Keratinocyte (primary cell): ENCODE results near the gene PRXL2B. TPM values are rescaled to one million over a fixed set of nuclear protein-coding genes. Genes with fewer than 3 reads are reported as not detected.
"Not testable (repeated sequence)": the region's sequence is repeated elsewhere in the genome, so short reads cannot be mapped to it uniquely, and the experiment has no call there.

Experiments
- DNase-seq: peaks from one replicate; pipeline ENCODE4 v3.0.0-alpha.2; 2011; ENCODE audit warnings: low read depth, missing footprints, low spot score
- FAIRE-seq: peaks from 2 replicates; lab custom pipeline; 2011; peaks lifted over from hg19 to GRCh38; lab: Jason Lieb, UNC
- H2AFZ ChIP-seq: 2 replicates; pipeline ENCODE4 v1.6.0; 2012; ENCODE audit warnings: low read length, control low read depth, inconsistent platforms; ENCODE audit not compliant: control insufficient read depth
- H3K27ac ChIP-seq: 2 replicates; pipeline ENCODE4 v1.5.1; 2011; ENCODE audit warnings: low read length; ENCODE audit not compliant: control insufficient read depth, insufficient read depth
- H3K27me3 ChIP-seq: 3 replicates; pipeline ENCODE4 v1.6.0; 2011; ENCODE audit warnings: low read length; ENCODE audit not compliant: control insufficient read depth, insufficient read depth; ENCODE audit errors: extremely low read depth
- H3K36me3 ChIP-seq, 2 experiments: 2 replicates in 1 of 2; 3 replicates in 1 of 2; pipeline ENCODE4 v1.5.1; 2011; ENCODE audit warnings: low read length in 2 of 2, mild to moderate bottlenecking in 1 of 2; ENCODE audit not compliant: control insufficient read depth in 2 of 2, insufficient read depth in 2 of 2; ENCODE audit errors: extremely low read depth in 1 of 2
- H3K4me1 ChIP-seq: 3 replicates; pipeline ENCODE4 v1.5.1; 2011; ENCODE audit warnings: low read length; ENCODE audit not compliant: control insufficient read depth, insufficient read depth; ENCODE audit errors: extremely low read depth
- H3K4me2 ChIP-seq: 3 replicates; pipeline ENCODE4 v1.6.0; 2011; ENCODE audit warnings: low read depth, low read length; ENCODE audit not compliant: control insufficient read depth, insufficient read depth; ENCODE audit errors: extremely low read depth
- H3K4me3 ChIP-seq, 3 experiments: fragments of 200-600 bp in 1 of 3; sonication (generic) in 1 of 3; 2 replicates in 2 of 3; 3 replicates in 1 of 3; pipeline ENCODE4 v1.5.1; 2011 to 2016; ENCODE audit warnings: low read length in 3 of 3, mild to moderate bottlenecking in 3 of 3, control low read depth in 2 of 3, inconsistent platforms in 1 of 3, low read depth in 1 of 3, mixed read lengths in 1 of 3, mixed run types in 1 of 3, moderate library complexity in 1 of 3; ENCODE audit not compliant: control insufficient read depth in 2 of 3, insufficient read depth in 2 of 3; ENCODE audit errors: extremely low read depth in 1 of 3
- H3K79me2 ChIP-seq: 2 replicates; pipeline ENCODE4 v1.6.0; 2012; ENCODE audit warnings: low read length; ENCODE audit not compliant: control insufficient read depth, insufficient read depth
- H3K9ac ChIP-seq: 3 replicates; pipeline ENCODE4 v1.6.0; 2011; ENCODE audit warnings: low read length; ENCODE audit not compliant: control insufficient read depth, insufficient read depth; ENCODE audit errors: extremely low read depth
- H3K9me1 ChIP-seq: 3 replicates; pipeline ENCODE4 v1.6.0; 2011; ENCODE audit warnings: low read length; ENCODE audit not compliant: control insufficient read depth, insufficient read depth; ENCODE audit errors: extremely low read depth
- H3K9me3 ChIP-seq: 2 replicates; pipeline ENCODE4 v1.5.1; 2012; ENCODE audit warnings: low read depth, low read length; ENCODE audit not compliant: control insufficient read depth
- H4K20me1 ChIP-seq: 3 replicates; pipeline ENCODE4 v1.6.0; 2011; ENCODE audit warnings: low read length; ENCODE audit not compliant: control insufficient read depth, insufficient read depth; ENCODE audit errors: extremely low read depth
- EZH2 ChIP-seq: IDR thresholded peaks from one replicate; pipeline ENCODE4 v1.6.1; 2012; ENCODE audit warnings: inconsistent platforms, mild to moderate bottlenecking, low read length, moderate library complexity
- dilution Hi-C: fragments of 300-500 bp; cut with MboI; formaldehyde crosslinking; loops from one replicate; pipeline ENCODE4 v1.7.0; 2020; ENCODE audit warnings: low sequenced_read_pairs; ENCODE audit not compliant: extremely low pct_ligation_motif_present
- polyA plus RNA-seq, 5 experiments: library from polyadenylated mRNA; depleted of rRNA in 3 of 5; stranded (reverse) in 3 of 5; stranded (forward) in 1 of 5; unstranded in 1 of 5; fragments of >200 nt; gene quantifications; 1 replicate in 1 of 5; 2 replicates in 3 of 5; 3 replicates in 1 of 5; pipeline versions ENCODE4 v1.2.1 to v1.2.3, GENCODE V29; 2011 to 2012; ENCODE audit warnings: missing spikeins in 2 of 5, low read depth in 1 of 5, low replicate concordance in 1 of 5
- TF ChIP-seq, protein P1 (sequence below), 3 experiments: IDR thresholded peaks in 1 of 3; conservative IDR thresholded peaks in 1 of 3; optimal IDR thresholded peaks in 1 of 3; 2 replicates in 2 of 3; 3 replicates in 1 of 3; pipeline versions ENCODE3 to v1.5.1; 2011; ENCODE audit warnings: low read length in 3 of 3, mild to moderate bottlenecking in 3 of 3, moderate library complexity in 2 of 3, control low read depth in 1 of 3, inconsistent platforms in 1 of 3; ENCODE audit not compliant: insufficient read depth in 2 of 3; ENCODE audit errors: extremely low read depth in 1 of 3

PRXL2B gene
- polyA plus RNA-seq, 1 donor (not counting 4 experiments of a cell fraction or from before 2014, with no cell fraction given), result 11.4 TPM

DNA sequence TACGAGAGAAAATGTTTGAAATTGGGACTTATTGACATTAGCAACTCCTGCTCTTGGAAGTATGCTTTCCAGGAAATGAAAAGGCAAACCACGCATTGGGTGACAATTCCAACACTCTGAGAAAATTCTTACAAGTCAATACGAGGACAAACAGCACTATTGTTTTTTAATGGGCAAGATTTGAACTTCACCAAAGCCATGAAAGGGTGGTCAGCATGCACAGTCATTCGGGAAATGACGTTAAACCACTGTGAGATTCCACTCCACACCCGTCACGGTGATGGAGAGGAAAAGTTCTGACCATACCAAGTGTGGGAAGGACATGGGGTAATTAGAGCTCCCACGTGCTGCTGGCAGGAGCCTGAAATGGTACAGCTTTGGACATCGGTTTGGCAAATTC is 12.2 kb upstream of the PRXL2B start:
- no peaks in the 10 kb centered on the region for H3K36me3 ChIP-seq
- H3K4me3 ChIP-seq, result no peak overlapping the region
- H4K20me1 ChIP-seq, result no peaks in the 10 kb centered on the region
- no peaks in the 10 kb centered on the region for H3K79me2 ChIP-seq
- DNase-seq (no peak), FAIRE-seq (no peak)
- peaks cover 10% of the 10 kb centered on the region for H3K27me3 ChIP-seq
- TF ChIP-seq EZH2, result no peak
- TF ChIP-seq, protein P1, sequence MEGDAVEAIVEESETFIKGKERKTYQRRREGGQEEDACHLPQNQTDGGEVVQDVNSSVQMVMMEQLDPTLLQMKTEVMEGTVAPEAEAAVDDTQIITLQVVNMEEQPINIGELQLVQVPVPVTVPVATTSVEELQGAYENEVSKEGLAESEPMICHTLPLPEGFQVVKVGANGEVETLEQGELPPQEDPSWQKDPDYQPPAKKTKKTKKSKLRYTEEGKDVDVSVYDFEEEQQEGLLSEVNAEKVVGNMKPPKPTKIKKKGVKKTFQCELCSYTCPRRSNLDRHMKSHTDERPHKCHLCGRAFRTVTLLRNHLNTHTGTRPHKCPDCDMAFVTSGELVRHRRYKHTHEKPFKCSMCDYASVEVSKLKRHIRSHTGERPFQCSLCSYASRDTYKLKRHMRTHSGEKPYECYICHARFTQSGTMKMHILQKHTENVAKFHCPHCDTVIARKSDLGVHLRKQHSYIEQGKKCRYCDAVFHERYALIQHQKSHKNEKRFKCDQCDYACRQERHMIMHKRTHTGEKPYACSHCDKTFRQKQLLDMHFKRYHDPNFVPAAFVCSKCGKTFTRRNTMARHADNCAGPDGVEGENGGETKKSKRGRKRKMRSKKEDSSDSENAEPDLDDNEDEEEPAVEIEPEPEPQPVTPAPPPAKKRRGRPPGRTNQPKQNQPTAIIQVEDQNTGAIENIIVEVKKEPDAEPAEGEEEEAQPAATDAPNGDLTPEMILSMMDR (optimal IDR thresholded peaks at IDR 0.05 in 1 of 3, IDR thresholded peaks at IDR 0.05 in 1 of 3, conservative IDR thresholded peaks at IDR 0.05 in 1 of 3; ENCODE audit: extremely low read depth in 1 of 3, insufficient read depth in 2 of 3, low read length in 3 of 3), result no peak
- no peak overlapping the region for H2AFZ ChIP-seq
- no peaks in the 10 kb centered on the region for H3K9me1 ChIP-seq
- H3K9ac ChIP-seq, result no peak overlapping the region
- H3K9me3 ChIP-seq, result no peaks in the 10 kb centered on the region
- H3K4me1 ChIP-seq, result no peaks in the 10 kb centered on the region
- no peak overlapping the region for H3K4me2 ChIP-seq
- dilution Hi-C loops, result no loop called here
- H3K27ac ChIP-seq, result no peak overlapping the region

- H3K4me2 ChIP-seq, result no peak overlapping the region
- no peak overlapping the region for H3K27ac ChIP-seq
- H3K9me1 ChIP-seq, result no peaks in the 10 kb centered on the region
- H3K9me3 ChIP-seq, result no peaks in the 10 kb centered on the region
- H3K79me2 ChIP-seq, result no peaks in the 10 kb centered on the region
- H2AFZ ChIP-seq, result no peak overlapping the region
- H3K36me3 ChIP-seq, result no peaks in the 10 kb centered on the region
- H3K27me3 ChIP-seq, result peaks cover 6% of the 10 kb centered on the region
- TF ChIP-seq EZH2, result no peak
- TF ChIP-seq, protein P1 (optimal IDR thresholded peaks at IDR 0.05 in 1 of 3, IDR thresholded peaks at IDR 0.05 in 1 of 3, conservative IDR thresholded peaks at IDR 0.05 in 1 of 3; ENCODE audit: extremely low read depth in 1 of 3, insufficient read depth in 2 of 3, low read length in 3 of 3), result no peak
- no peak for DNase-seq
- FAIRE-seq, result no peak
- H3K4me1 ChIP-seq, result no peaks in the 10 kb centered on the region
- no peak overlapping the region for H3K9ac ChIP-seq
- H3K4me3 ChIP-seq, result no peak overlapping the region
- H4K20me1 ChIP-seq, result no peaks in the 10 kb centered on the region
- dilution Hi-C loops, result no loop called here
Measured at GRCh38 chr1:2575801-2576663, 10.5 kb upstream of the PRXL2B start.

GRCh38 chr1:2577565-2578075 is 9.0 kb upstream of the PRXL2B start:
- not testable (repeated sequence) for H2AFZ ChIP-seq, DNase-seq

More at GRCh38 chr1:2577565-2578075, 9.0 kb upstream of the PRXL2B start:
- H3K9me1 ChIP-seq, H3K4me3 ChIP-seq, H3K9ac ChIP-seq, FAIRE-seq, H3K27ac ChIP-seq, H4K20me1 ChIP-seq, H3K79me2 ChIP-seq, H3K4me1 ChIP-seq, H3K27me3 ChIP-seq, H3K4me2 ChIP-seq, dilution Hi-C loops, H3K36me3 ChIP-seq, H3K9me3 ChIP-seq: not testable (repeated sequence)
